CD4-positive, alpha-beta memory T cell (primary cell): Measurements from ENCODE around the gene SRSF3. TPM values are rescaled to one million over a fixed set of nuclear protein-coding genes. Genes with fewer than 3 reads are reported as not detected.
"Not testable (repeated sequence)": the region's sequence is repeated elsewhere in the genome, so short reads cannot be mapped to it uniquely, and the experiment has no call there.

Experiments
- CTCF ChIA-PET: fragments of 350-600 bp; sonication (Branson Sonifier 250); formaldehyde crosslinking; loops from one replicate; lab custom pipeline; 2021; ENCODE audit warnings: inconsistent platforms; ENCODE audit not compliant: partially characterized antibody; lab: Charles Lee
- POLR2A ChIA-PET: fragments of 350-600 bp; sonication (Branson Sonifier 250); formaldehyde crosslinking; loops from one replicate; lab custom pipeline; 2021; ENCODE audit not compliant: partially characterized antibody; lab: Charles Lee
- DNase-seq, 5 donors: peaks; one replicate each; pipeline versions ENCODE4 v3.0.0 to v3.0.0-alpha.2; 2020 to 2022; ENCODE audit warnings: mixed read lengths in 1 of 5
- H3K27ac ChIP-seq: one replicate; pipeline ENCODE4 v1.7.0; 2013; ENCODE audit warnings: low read depth, low read length
- H3K27me3 ChIP-seq: 2 replicates; pipeline ENCODE4 v1.7.0; 2013; ENCODE audit warnings: mild to moderate bottlenecking, low read length, moderate library complexity; ENCODE audit not compliant: insufficient read depth
- H3K36me3 ChIP-seq: 2 replicates; pipeline ENCODE4 v1.7.0; 2013; ENCODE audit warnings: mild to moderate bottlenecking, low read length, moderate library complexity; ENCODE audit not compliant: insufficient read depth
- H3K4me1 ChIP-seq: 2 replicates; pipeline ENCODE4 v1.7.0; 2013; ENCODE audit warnings: mild to moderate bottlenecking, low read length, moderate library complexity; ENCODE audit not compliant: insufficient read depth
- H3K4me3 ChIP-seq, 2 donors: one replicate each; pipeline ENCODE4 v1.7.0; 2013; ENCODE audit warnings: low read length in 2 of 2, mild to moderate bottlenecking in 1 of 2
- H3K9me3 ChIP-seq, 2 donors: one replicate each; pipeline ENCODE4 v1.7.0; 2013; ENCODE audit warnings: low read length in 2 of 2, control low read depth in 1 of 2; ENCODE audit not compliant: control insufficient read depth in 1 of 2
- H3K27ac Mint-ChIP-seq, 7 donors: one replicate each; pipeline ENCODE4 v1.8.0; 2020 to 2021; ENCODE audit warnings: mixed read lengths in 7 of 7, mild to moderate bottlenecking in 6 of 7, inconsistent platforms in 3 of 7, moderate library complexity in 3 of 7
- H3K27me3 Mint-ChIP-seq, 2 donors: one replicate each; pipeline ENCODE4 v1.8.0; 2020 to 2021; ENCODE audit warnings: mixed read lengths in 2 of 2
- H3K36me3 Mint-ChIP-seq, 2 donors: one replicate each; pipeline ENCODE4 v1.8.0; 2020 to 2021; ENCODE audit warnings: mixed read lengths in 2 of 2, inconsistent platforms in 1 of 2, mild to moderate bottlenecking in 1 of 2
- H3K4me1 Mint-ChIP-seq, 4 donors: one replicate each; pipeline ENCODE4 v1.8.0; 2020 to 2021; ENCODE audit warnings: mixed read lengths in 4 of 4, mild to moderate bottlenecking in 1 of 4
- H3K4me3 Mint-ChIP-seq, 8 donors: one replicate each; pipeline ENCODE4 v1.8.0; 2020 to 2021; ENCODE audit warnings: mixed read lengths in 8 of 8, mild to moderate bottlenecking in 7 of 8, moderate library complexity in 6 of 8, inconsistent platforms in 3 of 8
- H3K9me3 Mint-ChIP-seq, 8 donors: one replicate each; pipeline ENCODE4 v1.8.0; 2020 to 2021; ENCODE audit warnings: mixed read lengths in 8 of 8, mild to moderate bottlenecking in 5 of 8, inconsistent platforms in 3 of 8, moderate library complexity in 1 of 8
- intact Hi-C: fragments of 100-400 bp; cut with micrococcal nuclease; formaldehyde crosslinking; loops from one replicate; pipeline ENCODE4 v1.15.1; 2023
- polyA plus RNA-seq, 2 donors: library from polyadenylated mRNA; unstranded; fragments of 300-500 nt; fragmentation: Illumina TruSeq; gene quantifications; one replicate each; pipeline ENCODE4 v1.2.3, GENCODE V29; 2021
- total RNA-seq, 2 experiments: library from RNA; stranded (reverse); gene quantifications; one replicate each; pipeline ENCODE4 v1.2.3, GENCODE V29; 2021

The SRSF3 gene
- total and polyA plus RNA-seq, 4 experiments from 2014 or later, result 293 to 350 (median 333) TPM

- intact Hi-C loops, H3K27me3 ChIP-seq, H3K9me3 Mint-ChIP-seq, H3K9me3 ChIP-seq, H3K27me3 Mint-ChIP-seq, H3K4me3 ChIP-seq: not testable (repeated sequence)
- peaks cover 60 to 96% (median 80%) of the 10 kb centered on the region in 4 donors for H3K4me1 Mint-ChIP-seq
- Histone ChIP-seq H3K4me1 (peaks cover 97% of the 10 kb centered on the region), H3K27ac (peak overlapping the region; percentile 94), H3K36me3 (peaks cover 90% of the 10 kb centered on the region)
- H3K4me3 Mint-ChIP-seq, result peak overlapping the region; percentile 52 to 78 (median 70)
- peak overlapping the region; percentile 88 to 97 (median 93) for H3K27ac Mint-ChIP-seq
- H3K36me3 Mint-ChIP-seq, result peaks cover 82 to 94% of the 10 kb centered on the region in 2 donors
- ChIA-PET POLR2A (interaction anchor here (0.8 to 12.4 kb wide), 7 partner anchors 8 to 160 kb away, joined by 3 to 214 read pairs (median 5); partner anchors contain the start of gene SRSF3), CTCF (interaction anchor here (1.8 to 2.1 kb wide), 2 partner anchors 13 to 157 kb away, joined by 8 read pairs; no protein-coding TSS in a partner anchor)
- peak in 4 of 5 donors; percentile 49 to 63 (median 57) for DNase-seq
These were observed 7.7 kb downstream of the SRSF3 start for GRCh38 chr6:36601818-36602217.

GRCh38 chr6:36603222-36604089, 9.3 kb downstream of the SRSF3 start:
- H3K4me3 ChIP-seq, result no peak overlapping the region
- Mint-ChIP-seq H3K36me3 (peaks cover 77 to 95% of the 10 kb centered on the region in 2 donors), H3K27me3 (no peaks in the 10 kb centered on the region), H3K9me3 (peaks cover 0 to 7% (median 0%) of the 10 kb centered on the region in 8 donors), H3K4me1 (peaks cover 62 to 92% (median 80%) of the 10 kb centered on the region in 4 donors), H3K27ac (peak overlapping the region in 6 of 7 donors; percentile 31 to 97 (median 72)), H3K4me3 (peak overlapping the region in 6 of 8 donors; percentile 2 to 48 (median 19))
- H3K27me3 ChIP-seq, result no peaks in the 10 kb centered on the region
- H3K4me1 ChIP-seq, result peaks cover 96% of the 10 kb centered on the region
- intact Hi-C loops, result no loop called here
- peaks cover 90% of the 10 kb centered on the region for H3K36me3 ChIP-seq
- H3K9me3 ChIP-seq, result no peaks in the 10 kb centered on the region
- peak overlapping the region; percentile 35 for H3K27ac ChIP-seq
- ChIA-PET CTCF (interaction anchor here (0.7 to 2.1 kb wide), 2 partner anchors 11 to 55 kb away, joined by 3 to 8 read pairs; no protein-coding TSS in a partner anchor), POLR2A (interaction anchor here (0.7 to 12.4 kb wide), 6 partner anchors 9 to 189 kb away, joined by 3 to 214 read pairs (median 5); partner anchors contain the start of gene SRSF3)
- peak in 1 of 5 donors; percentile 9 for DNase-seq

GRCh38 chr6:36604090-36605060, 10.2 kb downstream of the SRSF3 start:
- ChIA-PET CTCF (interaction anchor here (0.7 to 3.0 kb wide), 2 partner anchors 11 to 56 kb away, joined by 3 to 21 read pairs; no protein-coding TSS in a partner anchor), POLR2A (interaction anchor here (0.7 to 12.4 kb wide), 6 partner anchors 8 to 82 kb away, joined by 3 to 214 read pairs (median 6); partner anchors contain the start of gene SRSF3)
- Mint-ChIP-seq H3K36me3 (peaks cover 74 to 95% of the 10 kb centered on the region in 2 donors), H3K27me3 (no peaks in the 10 kb centered on the region), H3K4me1 (peaks cover 58 to 92% (median 78%) of the 10 kb centered on the region in 4 donors), H3K9me3 (peaks cover 0 to 4% (median 0%) of the 10 kb centered on the region in 8 donors), H3K27ac (peak overlapping the region; percentile 47 to 97 (median 85)), H3K4me3 (peak overlapping the region in 4 of 8 donors; percentile 7 to 48 (median 31))
- peak overlapping the region; percentile 35 for H3K27ac ChIP-seq
- intact Hi-C loops, result no loop called here
- peaks cover 82% of the 10 kb centered on the region for H3K36me3 ChIP-seq
- H3K9me3 ChIP-seq, result no peaks in the 10 kb centered on the region
- H3K4me1 ChIP-seq, result peaks cover 96% of the 10 kb centered on the region
- peak in 1 of 5 donors; percentile 10 for DNase-seq
- no peaks in the 10 kb centered on the region for H3K27me3 ChIP-seq
- H3K4me3 ChIP-seq, result no peak overlapping the region

- H3K27ac ChIP-seq, result no peak overlapping the region
- CTCF ChIA-PET, result interaction anchor here (3.0 kb wide), 1 partner anchor 10 kb away, joined by 21 read pairs; no protein-coding TSS in a partner anchor
- peak in 1 of 5 donors; percentile 11 for DNase-seq
These were observed 11.0 kb downstream of the SRSF3 start for GRCh38 chr6:36605143-36605542.

GRCh38 chr6:36605560-36606391, 11.6 kb downstream of the SRSF3 start:
- Histone ChIP-seq H3K36me3 (peaks cover 72% of the 10 kb centered on the region), H3K4me1 (peaks cover 96% of the 10 kb centered on the region), H3K4me3 (no peak overlapping the region), H3K9me3 (no peaks in the 10 kb centered on the region), H3K27ac (peak overlapping the region; percentile 3), H3K27me3 (no peaks in the 10 kb centered on the region)
- peak in 1 of 5 donors; percentile 16 for DNase-seq
- intact Hi-C loops, result no loop called here
- H3K4me1 Mint-ChIP-seq, result peaks cover 53 to 89% (median 74%) of the 10 kb centered on the region in 4 donors
- H3K27me3 Mint-ChIP-seq, result no peaks in the 10 kb centered on the region
- peaks cover 68 to 91% of the 10 kb centered on the region in 2 donors for H3K36me3 Mint-ChIP-seq
- H3K4me3 Mint-ChIP-seq, result peak overlapping the region in 5 of 8 donors; percentile 0 to 48 (median 9)
- ChIA-PET CTCF (interaction anchor here (0.9 to 3.0 kb wide), 5 partner anchors 7 to 177 kb away, joined by 3 to 21 read pairs (median 4); no protein-coding TSS in a partner anchor), POLR2A (interaction anchor here (0.6 to 8.9 kb wide), 4 partner anchors 9 to 100 kb away, joined by 3 to 148 read pairs (median 3); partner anchors contain the start of genes CDKN1A and SRSF3)
- H3K9me3 Mint-ChIP-seq, result no peaks in the 10 kb centered on the region
- peak overlapping the region; percentile 47 to 97 (median 81) for H3K27ac Mint-ChIP-seq

More at GRCh38 chr6:36605143-36605542, 11.0 kb downstream of the SRSF3 start:
- POLR2A ChIA-PET, result interaction anchor here (0.7 to 8.9 kb wide), 3 partner anchors 8 to 83 kb away, joined by 3 to 148 read pairs (median 3); partner anchors contain the start of genes CDKN1A and SRSF3
- Mint-ChIP-seq H3K4me3 (peak overlapping the region in 3 of 8 donors; percentile 7 to 48 (median 23)), H3K27me3 (no peaks in the 10 kb centered on the region), H3K27ac (peak overlapping the region; percentile 47 to 97 (median 85)), H3K9me3 (peaks cover 0 to under 1% (median 0%) of the 10 kb centered on the region in 8 donors), H3K36me3 (peaks cover 71 to 94% of the 10 kb centered on the region in 2 donors), H3K4me1 (peaks cover 57 to 92% (median 75%) of the 10 kb centered on the region in 4 donors)
- Histone ChIP-seq H3K4me1 (peaks cover 96% of the 10 kb centered on the region), H3K27me3 (no peaks in the 10 kb centered on the region), H3K9me3 (no peaks in the 10 kb centered on the region), H3K36me3 (peaks cover 75% of the 10 kb centered on the region), H3K4me3 (no peak overlapping the region)
- intact Hi-C loops, result no loop called here
